ENCODE results near the gene CACNA1H.

Gene CACNA1H

GRCh38 chr16:1257561-1258224 lies 104.8 kb downstream of the CACNA1H start:
- no peak overlapping the region for H2BK15ac ChIP-seq (ENCODE audit: low read depth, poor library complexity, severe bottlenecking)
- no peak overlapping the region for H3K4ac ChIP-seq (ENCODE audit: low read depth in 1 of 2, low read length in 2 of 2)
- H3K9ac ChIP-seq (ENCODE audit: low read length) = no peak overlapping the region
- H3K4me3 ChIP-seq (ENCODE audit: insufficient read depth in 1 of 2, low read depth in 1 of 2, low read length in 2 of 2) = no peak overlapping the region
- H3K9me3 ChIP-seq (ENCODE audit: control insufficient read depth, low read length) = no peaks in the 10 kb centered on the region
- no peak overlapping the region for H2AFZ ChIP-seq (ENCODE audit: low read depth, low read length)
- H2AK5ac ChIP-seq (ENCODE audit: low read length, severe bottlenecking) = no peak overlapping the region
- H3K79me1 ChIP-seq (replicated peaks; ENCODE audit: low read length, poor library complexity, severe bottlenecking) = no peaks in the 10 kb centered on the region
- no peak for DNase-seq
- H3K23ac ChIP-seq (ENCODE audit: low read length in 2 of 2) = no peak overlapping the region
- no peak overlapping the region for H3K4me2 ChIP-seq (ENCODE audit: low read length, poor library complexity, severe bottlenecking)
- peaks cover 2% of the 10 kb centered on the region for H3K4me1 ChIP-seq (ENCODE audit: control insufficient read depth, insufficient read depth, low read depth, low read length)
- H2BK12ac ChIP-seq (ENCODE audit: low read length in 2 of 2) = no peak overlapping the region
- no peak overlapping the region for H3K27ac ChIP-seq (ENCODE audit: low read length, poor library complexity, severe bottlenecking)
- H3K18ac ChIP-seq (ENCODE audit: low read depth in 1 of 2, low read length in 2 of 2) = no peak overlapping the region
- no peaks in the 10 kb centered on the region for H3K36me3 ChIP-seq (ENCODE audit: control insufficient read depth in 1 of 2, insufficient read depth in 2 of 2, low read depth in 1 of 2, low read length in 2 of 2)
- H3K14ac ChIP-seq (ENCODE audit: low read length in 2 of 2) = no peak overlapping the region
- H4K91ac ChIP-seq (ENCODE audit: low read length) = no peak overlapping the region
- no peak overlapping the region for H2BK120ac ChIP-seq (ENCODE audit: low read depth, low read length)
- H3K27me3 ChIP-seq (ENCODE audit: control insufficient read depth in 1 of 2, insufficient read depth in 1 of 2, low read length in 2 of 2) = peaks cover 27 to 50% of the 10 kb centered on the region in 2 experiments
- 75% methylated on average over 34 of the region's 34 CpGs for WGBS
- no peak overlapping the region for H2BK5ac ChIP-seq (ENCODE audit: low read depth, low read length, poor library complexity, severe bottlenecking)
- H4K8ac ChIP-seq (ENCODE audit: low read length) = no peak overlapping the region

GRCh38 chr16:1258225-1258600 lies 105.3 kb downstream of the CACNA1H start:
- peaks cover 2% of the 10 kb centered on the region for H3K4me1 ChIP-seq (ENCODE audit: control insufficient read depth, insufficient read depth, low read depth, low read length)
- no peak overlapping the region for H2BK12ac ChIP-seq (ENCODE audit: low read length in 2 of 2)
- H3K9ac ChIP-seq (ENCODE audit: low read length) = no peak overlapping the region
- no peak overlapping the region for H4K8ac ChIP-seq (ENCODE audit: low read length)
- H2BK5ac ChIP-seq (ENCODE audit: low read depth, low read length, poor library complexity, severe bottlenecking) = no peak overlapping the region
- no peak overlapping the region for H2BK15ac ChIP-seq (ENCODE audit: low read depth, poor library complexity, severe bottlenecking)
- no peak overlapping the region for H2AFZ ChIP-seq (ENCODE audit: low read depth, low read length)
- H3K79me1 ChIP-seq (replicated peaks; ENCODE audit: low read length, poor library complexity, severe bottlenecking) = no peaks in the 10 kb centered on the region
- no peaks in the 10 kb centered on the region for H3K9me3 ChIP-seq (ENCODE audit: control insufficient read depth, low read length)
- H3K27me3 ChIP-seq (ENCODE audit: control insufficient read depth in 1 of 2, insufficient read depth in 1 of 2, low read length in 2 of 2) = peaks cover 27 to 55% of the 10 kb centered on the region in 2 experiments
- H3K36me3 ChIP-seq (ENCODE audit: control insufficient read depth in 1 of 2, insufficient read depth in 2 of 2, low read depth in 1 of 2, low read length in 2 of 2) = no peaks in the 10 kb centered on the region
- H3K4ac ChIP-seq (ENCODE audit: low read depth in 1 of 2, low read length in 2 of 2) = no peak overlapping the region
- H3K14ac ChIP-seq (ENCODE audit: low read length in 2 of 2) = no peak overlapping the region
- no peak overlapping the region for H3K4me2 ChIP-seq (ENCODE audit: low read length, poor library complexity, severe bottlenecking)
- 79% methylated on average over 9 of the region's 12 CpGs for WGBS
- H3K18ac ChIP-seq (ENCODE audit: low read depth in 1 of 2, low read length in 2 of 2) = no peak overlapping the region
- H2AK5ac ChIP-seq (ENCODE audit: low read length, severe bottlenecking) = no peak overlapping the region
- no peak overlapping the region for H3K23ac ChIP-seq (ENCODE audit: low read length in 2 of 2)
- no peak overlapping the region for H4K91ac ChIP-seq (ENCODE audit: low read length)
- no peak for DNase-seq
- H3K27ac ChIP-seq (ENCODE audit: low read length, poor library complexity, severe bottlenecking) = no peak overlapping the region
- no peak overlapping the region for H3K4me3 ChIP-seq (ENCODE audit: insufficient read depth in 1 of 2, low read depth in 1 of 2, low read length in 2 of 2)
- H2BK120ac ChIP-seq (ENCODE audit: low read depth, low read length) = no peak overlapping the region

DNA sequence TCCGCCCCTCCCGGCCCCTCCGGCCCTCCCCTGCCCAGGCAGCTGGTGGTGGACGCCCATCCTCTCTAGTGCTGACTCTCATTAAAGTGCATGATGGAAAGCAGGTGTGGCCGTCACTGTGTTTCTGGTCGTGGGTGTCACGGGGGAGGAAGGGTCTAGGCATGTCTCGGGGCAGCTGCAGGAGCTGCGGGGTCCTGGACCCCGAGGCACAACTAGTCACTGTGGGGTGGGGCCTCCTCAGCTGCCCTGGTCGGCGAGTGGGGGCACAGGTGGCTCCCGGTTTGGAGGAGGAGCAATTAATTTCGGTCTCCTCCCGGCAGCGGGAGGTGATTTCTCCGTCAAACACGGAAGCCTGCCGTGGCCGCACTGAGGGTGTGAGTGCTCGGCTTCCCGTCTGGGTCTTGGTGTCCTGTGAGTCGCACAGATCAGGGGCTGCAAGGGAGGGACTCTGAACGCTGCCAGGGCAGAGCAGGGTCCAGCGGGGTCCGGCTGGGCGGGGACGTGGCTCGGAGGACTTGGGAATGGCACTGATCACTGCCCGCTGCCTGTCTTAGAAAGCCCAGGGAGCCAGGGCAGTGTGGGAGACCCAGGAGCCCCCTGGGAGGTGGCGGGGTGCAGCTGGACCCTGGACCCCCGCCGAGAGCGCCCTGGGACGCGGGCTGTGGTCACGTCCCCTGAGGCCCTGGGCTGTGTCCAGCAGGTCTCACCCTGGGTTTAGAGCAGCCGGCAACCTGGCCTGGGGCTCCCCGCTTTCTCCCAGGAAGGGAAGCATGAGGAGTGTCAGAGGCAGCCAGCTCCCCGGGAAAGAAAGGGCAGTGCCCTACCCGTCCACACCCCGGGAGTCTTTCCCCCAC lies 106.2 kb downstream of the CACNA1H start:
- Histone ChIP-seq H4K8ac (ENCODE audit: low read length) (no peak overlapping the region), H3K14ac (ENCODE audit: low read length in 2 of 2) (no peak overlapping the region), H3K4me2 (ENCODE audit: low read length, poor library complexity, severe bottlenecking) (no peak overlapping the region), H4K91ac (ENCODE audit: low read length) (no peak overlapping the region), H2BK12ac (ENCODE audit: low read length in 2 of 2) (no peak overlapping the region), H3K27me3 (ENCODE audit: control insufficient read depth in 1 of 2, insufficient read depth in 1 of 2, low read length in 2 of 2) (peaks cover 27 to 55% of the 10 kb centered on the region in 2 experiments), H3K4me1 (ENCODE audit: control insufficient read depth, insufficient read depth, low read depth, low read length) (peaks cover 2% of the 10 kb centered on the region), H3K4ac (ENCODE audit: low read depth in 1 of 2, low read length in 2 of 2) (no peak overlapping the region), H2AK5ac (ENCODE audit: low read length, severe bottlenecking) (no peak overlapping the region), H2BK5ac (ENCODE audit: low read depth, low read length, poor library complexity, severe bottlenecking) (no peak overlapping the region), H3K9me3 (ENCODE audit: control insufficient read depth, low read length) (no peaks in the 10 kb centered on the region), H2BK120ac (ENCODE audit: low read depth, low read length) (no peak overlapping the region), H3K18ac (ENCODE audit: low read depth in 1 of 2, low read length in 2 of 2) (no peak overlapping the region), H3K23ac (ENCODE audit: low read length in 2 of 2) (no peak overlapping the region), H2AFZ (ENCODE audit: low read depth, low read length) (no peak overlapping the region), H3K27ac (ENCODE audit: low read length, poor library complexity, severe bottlenecking) (no peak overlapping the region), H3K4me3 (ENCODE audit: insufficient read depth in 1 of 2, low read depth in 1 of 2, low read length in 2 of 2) (no peak overlapping the region), H3K79me1 (replicated peaks; ENCODE audit: low read length, poor library complexity, severe bottlenecking) (no peaks in the 10 kb centered on the region), H3K36me3 (ENCODE audit: control insufficient read depth in 1 of 2, insufficient read depth in 2 of 2, low read depth in 1 of 2, low read length in 2 of 2) (no peaks in the 10 kb centered on the region), H3K9ac (ENCODE audit: low read length) (no peak overlapping the region), H2BK15ac (ENCODE audit: low read depth, poor library complexity, severe bottlenecking) (no peak overlapping the region)
- DNase-seq = no peak
- 42% methylated on average over 41 of the region's 42 CpGs for WGBS

DNA sequence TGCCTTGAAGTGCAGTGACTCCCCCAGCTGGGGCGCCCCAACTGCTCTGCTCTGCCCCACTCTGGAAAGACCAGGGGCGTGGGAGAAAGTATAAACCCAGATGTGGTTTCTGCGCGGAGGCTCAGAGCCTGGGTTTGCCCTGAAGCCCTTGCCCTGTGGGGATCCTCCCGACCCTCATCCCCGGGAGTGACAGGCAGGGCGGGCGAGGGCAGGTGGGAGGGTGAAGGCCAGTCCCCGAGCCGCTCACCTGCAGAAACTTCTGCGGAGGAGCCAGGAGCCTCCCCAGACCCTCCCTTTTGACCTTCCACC lies 106.8 kb downstream of the CACNA1H start:
- Histone ChIP-seq H4K8ac (ENCODE audit: low read length) (no peak overlapping the region), H2BK5ac (ENCODE audit: low read depth, low read length, poor library complexity, severe bottlenecking) (no peak overlapping the region), H3K27me3 (ENCODE audit: control insufficient read depth in 1 of 2, insufficient read depth in 1 of 2, low read length in 2 of 2) (peaks cover 27 to 55% of the 10 kb centered on the region in 2 experiments), H2BK15ac (ENCODE audit: low read depth, poor library complexity, severe bottlenecking) (no peak overlapping the region), H2BK12ac (ENCODE audit: low read length in 2 of 2) (no peak overlapping the region), H3K23ac (ENCODE audit: low read length in 2 of 2) (no peak overlapping the region), H3K36me3 (ENCODE audit: control insufficient read depth in 1 of 2, insufficient read depth in 2 of 2, low read depth in 1 of 2, low read length in 2 of 2) (no peaks in the 10 kb centered on the region), H3K79me1 (replicated peaks; ENCODE audit: low read length, poor library complexity, severe bottlenecking) (no peaks in the 10 kb centered on the region), H3K14ac (ENCODE audit: low read length in 2 of 2) (no peak overlapping the region), H3K27ac (ENCODE audit: low read length, poor library complexity, severe bottlenecking) (no peak overlapping the region), H3K9ac (ENCODE audit: low read length) (no peak overlapping the region), H4K91ac (ENCODE audit: low read length) (no peak overlapping the region), H3K4ac (ENCODE audit: low read depth in 1 of 2, low read length in 2 of 2) (no peak overlapping the region), H2AK5ac (ENCODE audit: low read length, severe bottlenecking) (no peak overlapping the region), H3K4me3 (ENCODE audit: insufficient read depth in 1 of 2, low read depth in 1 of 2, low read length in 2 of 2) (no peak overlapping the region), H3K4me1 (ENCODE audit: control insufficient read depth, insufficient read depth, low read depth, low read length) (peaks cover 2% of the 10 kb centered on the region), H3K18ac (ENCODE audit: low read depth in 1 of 2, low read length in 2 of 2) (no peak overlapping the region), H3K9me3 (ENCODE audit: control insufficient read depth, low read length) (no peaks in the 10 kb centered on the region), H3K4me2 (ENCODE audit: low read length, poor library complexity, severe bottlenecking) (no peak overlapping the region), H2BK120ac (ENCODE audit: low read depth, low read length) (no peak overlapping the region), H2AFZ (ENCODE audit: low read depth, low read length) (no peak overlapping the region)
- no peak for DNase-seq
- WGBS = 50% methylated on average over 11 of the region's 11 CpGs
